ENCODE results near the gene KIAA0513.

The KIAA0513 gene

GRCh38 chr16:85002608-85003007 is 25.0 kb upstream of the KIAA0513 start:
- no peak for TF ChIP-seq CTCF (IDR thresholded peaks at IDR 0.05; ENCODE audit: low read depth, low read length, missing control alignments)
- no peak for DNase-seq
- H3K27ac ChIP-seq, result peak overlapping the region; percentile 86
- no peaks in the 10 kb centered on the region for H3K36me3 ChIP-seq (replicated peaks)
- H3K27me3 ChIP-seq (replicated peaks), result no peaks in the 10 kb centered on the region
- in situ Hi-C loops (cut with HindIII; ENCODE audit: low pct_ligation_motif_present, low sequenced_read_pairs), result no loop called here
- no peak overlapping the region for H3K4me3 ChIP-seq (ENCODE audit: low read depth, low read length)

- no peaks in the 10 kb centered on the region for H3K36me3 ChIP-seq (replicated peaks)
- in situ Hi-C loops (cut with HindIII; ENCODE audit: low pct_ligation_motif_present, low sequenced_read_pairs), result no loop called here
- DNase-seq, result no peak
- no peaks in the 10 kb centered on the region for H3K27me3 ChIP-seq (replicated peaks)
- no peak overlapping the region for H3K4me3 ChIP-seq (ENCODE audit: low read depth, low read length)
- no peak for TF ChIP-seq CTCF (IDR thresholded peaks at IDR 0.05; ENCODE audit: low read depth, low read length, missing control alignments)
- peak overlapping the region; percentile 86 for H3K27ac ChIP-seq
Observed at GRCh38 chr16:85003076-85003475, 24.5 kb upstream of the KIAA0513 start.

- Histone ChIP-seq H3K27me3 (replicated peaks) (no peaks in the 10 kb centered on the region), H3K36me3 (replicated peaks) (no peaks in the 10 kb centered on the region), H3K27ac (peak overlapping the region; percentile 86), H3K4me3 (ENCODE audit: low read depth, low read length) (no peak overlapping the region)
- in situ Hi-C loops (cut with HindIII; ENCODE audit: low pct_ligation_motif_present, low sequenced_read_pairs), result no loop called here
- TF ChIP-seq CTCF (IDR thresholded peaks at IDR 0.05; ENCODE audit: low read depth, low read length, missing control alignments), result no peak
- DNase-seq, result no peak
Observed at GRCh38 chr16:85003725-85004586, 23.6 kb upstream of the KIAA0513 start.

GRCh38 chr16:85004587-85005205 is 22.9 kb upstream of the KIAA0513 start:
- in situ Hi-C loops (cut with HindIII; ENCODE audit: low pct_ligation_motif_present, low sequenced_read_pairs), result no loop called here
- Histone ChIP-seq H3K27ac (peak overlapping the region; percentile 86), H3K36me3 (replicated peaks) (no peaks in the 10 kb centered on the region), H3K4me3 (ENCODE audit: low read depth, low read length) (no peak overlapping the region), H3K27me3 (replicated peaks) (no peaks in the 10 kb centered on the region)
- peak; percentile 84 for DNase-seq
- TF ChIP-seq CTCF (IDR thresholded peaks at IDR 0.05; ENCODE audit: low read depth, low read length, missing control alignments), result peak; percentile 9

GRCh38 chr16:85005285-85006069 is 22.1 kb upstream of the KIAA0513 start:
- no peaks in the 10 kb centered on the region for H3K36me3 ChIP-seq (replicated peaks)
- DNase-seq, result no peak
- no peak overlapping the region for H3K4me3 ChIP-seq (ENCODE audit: low read depth, low read length)
- H3K27me3 ChIP-seq (replicated peaks), result no peaks in the 10 kb centered on the region
- in situ Hi-C loops (cut with HindIII; ENCODE audit: low pct_ligation_motif_present, low sequenced_read_pairs), result no loop called here
- H3K27ac ChIP-seq, result peak overlapping the region; percentile 86
- no peak for TF ChIP-seq CTCF (IDR thresholded peaks at IDR 0.05; ENCODE audit: low read depth, low read length, missing control alignments)
